H1 (cell line): ENCODE results near the gene S100A13. TPM values are rescaled to one million over a fixed set of nuclear protein-coding genes. Genes with fewer than 3 reads are reported as not detected.
A peak's percentile ranks its signal among the peaks of the same experiment; 100 is the strongest.

Source experiments
- CTCF ChIA-PET: fragments of 300-600 bp; sonication (Branson Sonifier 250); formaldehyde crosslinking; loops from one replicate; lab custom pipeline; 2021; ENCODE audit not compliant: partially characterized antibody; lab: Charles Lee
- POLR2A ChIA-PET: fragments of 300-600 bp; sonication (Branson Sonifier 250); formaldehyde crosslinking; loops from one replicate; lab custom pipeline; 2021; ENCODE audit warnings: inconsistent platforms; ENCODE audit not compliant: partially characterized antibody; lab: Charles Lee
- DNase-seq, 2 experiments: peaks; one replicate each; pipeline versions ENCODE4 v3.0.0 to v3.0.0-alpha.2; 2010 to 2022; ENCODE audit warnings: low spot score in 2 of 2, low read depth in 1 of 2, mixed read lengths in 1 of 2
- FAIRE-seq: peaks from 2 replicates; lab custom pipeline; 2011; peaks lifted over from hg19 to GRCh38; lab: Jason Lieb, UNC
- H2AFZ ChIP-seq: 2 replicates; pipeline ENCODE4 v1.8.1; 2012; ENCODE audit warnings: low read length, inconsistent platforms
- H2AK5ac ChIP-seq: 2 replicates; pipeline ENCODE4 v1.6.1; 2013; ENCODE audit warnings: low read depth, low read length
- H2BK120ac ChIP-seq: replicated peaks from 2 replicates; pipeline ENCODE3; 2013; ENCODE audit warnings: low read depth, low read length, inconsistent platforms
- H2BK12ac ChIP-seq: 2 replicates; pipeline ENCODE4 v1.6.1; 2013; ENCODE audit warnings: low read depth, low read length
- H2BK15ac ChIP-seq: 2 replicates; pipeline ENCODE4 v1.6.1; 2013; ENCODE audit warnings: low read length
- H2BK20ac ChIP-seq: 2 replicates; pipeline ENCODE4 v1.6.1; 2013; ENCODE audit warnings: low read length
- H2BK5ac ChIP-seq: 2 replicates; pipeline ENCODE4 v1.6.1; 2013; ENCODE audit warnings: low read depth, low read length
- H3K14ac ChIP-seq: 2 replicates; pipeline ENCODE4 v1.6.1; 2013; ENCODE audit warnings: inconsistent platforms; ENCODE audit not compliant: insufficient read length
- H3K18ac ChIP-seq: 2 replicates; pipeline ENCODE4 v1.6.1; 2013; ENCODE audit warnings: low read length; ENCODE audit errors: extremely low read depth
- H3K23ac ChIP-seq: 2 replicates; pipeline ENCODE4 v1.6.1; 2013; ENCODE audit warnings: inconsistent platforms; ENCODE audit not compliant: insufficient read length
- H3K23me2 ChIP-seq: 2 replicates; pipeline ENCODE4 v1.6.1; 2013; ENCODE audit warnings: low read depth, low read length
- H3K27ac ChIP-seq: 2 replicates; pipeline ENCODE4 v1.6.1; 2011; ENCODE audit warnings: low read depth, low read length, inconsistent platforms
- H3K27me3 ChIP-seq, 4 experiments: replicated peaks in 1 of 4; 1 replicate in 1 of 4; 2 replicates in 3 of 4; pipeline versions ENCODE4 v1.6.1 to v1.8.1; 2011 to 2013; ENCODE audit warnings: low read length in 3 of 4, mild to moderate bottlenecking in 3 of 4, inconsistent platforms in 2 of 4, mixed read lengths in 2 of 4, moderate library complexity in 1 of 4; ENCODE audit not compliant: control insufficient read depth in 3 of 4, insufficient read depth in 3 of 4; ENCODE audit errors: extremely low read depth in 1 of 4
- H3K36me3 ChIP-seq, 4 experiments: 2 replicates each; pipeline versions ENCODE4 v1.6.1 to v1.8.1; 2011 to 2013; ENCODE audit warnings: mild to moderate bottlenecking in 4 of 4, low read length in 3 of 4, moderate library complexity in 2 of 4, control low read depth in 1 of 4, inconsistent platforms in 1 of 4; ENCODE audit not compliant: insufficient read depth in 4 of 4, control insufficient read depth in 2 of 4
- H3K4ac ChIP-seq: replicated peaks from 2 replicates; pipeline ENCODE3; 2013; ENCODE audit warnings: low read length, low read depth, mixed read lengths, inconsistent platforms; ENCODE audit not compliant: insufficient read length
- H3K4me1 ChIP-seq, 4 experiments: replicated peaks in 1 of 4; 1 replicate in 1 of 4; 2 replicates in 3 of 4; pipeline versions ENCODE4 v1.6.1 to v1.8.1; 2011 to 2013; ENCODE audit warnings: low read length in 3 of 4, inconsistent platforms in 2 of 4, mixed read lengths in 1 of 4; ENCODE audit not compliant: insufficient read depth in 4 of 4, control insufficient read depth in 3 of 4
- H3K4me2 ChIP-seq, 2 experiments: 2 replicates each; pipeline versions ENCODE4 v1.6.1 to v1.8.1; 2011 to 2013; ENCODE audit warnings: low read depth in 2 of 2, low read length in 2 of 2, control low read depth in 1 of 2, inconsistent platforms in 1 of 2, mild to moderate bottlenecking in 1 of 2; ENCODE audit not compliant: insufficient read depth in 1 of 2
- H3K4me3 ChIP-seq, 4 experiments: fragments of 200-600, 300-600 bp in 1 of 4; sonication (generic), shearing (Covaris generic), sonication (Bioruptor Twin) in 1 of 4; 2 replicates each; pipeline versions ENCODE4 v1.5.1 to v1.8.1; 2011 to 2016; ENCODE audit warnings: low read length in 4 of 4, low read depth in 3 of 4, control low read depth in 2 of 4, inconsistent platforms in 2 of 4, mild to moderate bottlenecking in 2 of 4, mixed read lengths in 1 of 4, moderate library complexity in 1 of 4; ENCODE audit not compliant: insufficient read depth in 2 of 4; ENCODE audit errors: extremely low read depth in 1 of 4
- H3K56ac ChIP-seq: replicated peaks from 2 replicates; pipeline ENCODE3; 2013; ENCODE audit warnings: low read depth, mild to moderate bottlenecking, mixed read lengths, low read length, inconsistent platforms; ENCODE audit not compliant: insufficient read length
- H3K79me1 ChIP-seq: 2 replicates; pipeline ENCODE4 v1.6.1; 2013; ENCODE audit warnings: low read depth, low read length, control low read depth
- H3K79me2 ChIP-seq, 2 experiments: 2 replicates each; pipeline versions ENCODE4 v1.6.1 to v1.8.1; 2012 to 2013; ENCODE audit warnings: low read length in 2 of 2, mild to moderate bottlenecking in 2 of 2, inconsistent platforms in 1 of 2; ENCODE audit not compliant: insufficient read depth in 2 of 2, control insufficient read depth in 1 of 2
- H3K9ac ChIP-seq, 4 experiments: replicated peaks in 1 of 4; 1 replicate in 1 of 4; 2 replicates in 3 of 4; pipeline versions ENCODE4 v1.6.1 to v1.8.1; 2011 to 2013; ENCODE audit warnings: low read depth in 3 of 4, low read length in 3 of 4, control low read depth in 2 of 4, mild to moderate bottlenecking in 2 of 4, moderate library complexity in 2 of 4, inconsistent platforms in 1 of 4; ENCODE audit errors: extremely low read depth in 1 of 4
- H3K9me3 ChIP-seq, 2 experiments: 2 replicates each; pipeline versions ENCODE4 v1.6.1 to v1.8.1; 2012 to 2013; ENCODE audit warnings: mild to moderate bottlenecking in 2 of 2, moderate library complexity in 2 of 2, control low read depth in 1 of 2, inconsistent platforms in 1 of 2, low read depth in 1 of 2, low read length in 1 of 2, mixed read lengths in 1 of 2; ENCODE audit not compliant: insufficient read depth in 2 of 2
- H4K20me1 ChIP-seq, 2 experiments: replicated peaks in 1 of 2; 2 replicates each; pipeline versions ENCODE3 to v1.8.1; 2011 to 2013; ENCODE audit warnings: inconsistent platforms in 2 of 2, low read length in 2 of 2, mild to moderate bottlenecking in 1 of 2; ENCODE audit not compliant: insufficient read depth in 2 of 2, control insufficient read depth in 1 of 2
- H4K5ac ChIP-seq: 2 replicates; pipeline ENCODE4 v1.6.1; 2013; ENCODE audit warnings: low read length, low read depth, mixed read lengths, inconsistent platforms; ENCODE audit not compliant: insufficient read length
- H4K8ac ChIP-seq: 2 replicates; pipeline ENCODE4 v1.8.0; 2013; ENCODE audit warnings: mild to moderate bottlenecking, moderate library complexity, low read length, inconsistent platforms; ENCODE audit not compliant: insufficient read depth; ENCODE audit errors: extremely low read depth
- H4K91ac ChIP-seq: replicated peaks from 2 replicates; pipeline ENCODE3; 2013; ENCODE audit warnings: low read length, mixed read lengths, inconsistent platforms; ENCODE audit not compliant: insufficient read length
- CHD1 ChIP-seq: IDR thresholded peaks from 2 replicates; pipeline ENCODE4 v1.6.1; 2012; ENCODE audit warnings: low read depth, low read length, improper control_type of control experiment
- CREB1 ChIP-seq: IDR thresholded peaks from 2 replicates; pipeline ENCODE4 v1.6.1; 2012; ENCODE audit warnings: inconsistent platforms
- GTF2F1 ChIP-seq: IDR thresholded peaks from 2 replicates; pipeline ENCODE4 v1.6.1; 2012; ENCODE audit warnings: low read depth, low read length, improper control_type of control experiment, borderline replicate concordance
- JUND ChIP-seq: IDR thresholded peaks from 2 replicates; pipeline ENCODE4 v1.6.1; 2011; ENCODE audit warnings: mild to moderate bottlenecking, improper control_type of control experiment, low read length
- NANOG ChIP-seq: IDR thresholded peaks from 2 replicates; pipeline ENCODE4 v1.6.1; 2011; ENCODE audit warnings: low read length, low read depth, mild to moderate bottlenecking, inconsistent platforms; ENCODE audit not compliant: insufficient read depth, poor library complexity, severe bottlenecking
- PHF8 ChIP-seq: fragments of 200-600 bp; sonication (generic); conservative IDR thresholded peaks from 2 replicates; pipeline ENCODE4 v1.7.1; 2012; ENCODE audit warnings: low read depth, mild to moderate bottlenecking, inconsistent platforms, low read length, moderate library complexity
- POLR2A ChIP-seq, 2 experiments: IDR thresholded peaks; 1 replicate in 1 of 2; 2 replicates in 1 of 2; pipeline ENCODE4 v1.6.1; 2011; ENCODE audit warnings: low read depth in 2 of 2, low read length in 2 of 2, mild to moderate bottlenecking in 2 of 2; ENCODE audit errors: control extremely low read depth in 1 of 2
- POLR2AphosphoS5 ChIP-seq: IDR thresholded peaks from 2 replicates; pipeline ENCODE4 v1.6.1; 2011; ENCODE audit warnings: low read depth, low read length
- RBBP5 ChIP-seq: IDR thresholded peaks from 2 replicates; pipeline ENCODE4 v1.7.1; 2012; ENCODE audit warnings: low read depth, mild to moderate bottlenecking, inconsistent platforms, low read length, moderate library complexity, borderline replicate concordance
- SAP30 ChIP-seq: fragments of 300-600 bp; sonication (generic); IDR thresholded peaks from 2 replicates; pipeline ENCODE4 v1.7.1; 2012; ENCODE audit warnings: low read length, moderate library complexity, mild to moderate bottlenecking, inconsistent platforms; ENCODE audit not compliant: insufficient read depth, insufficient replicate concordance
- WGBS, 2 experiments: shearing (Covaris generic) in 1 of 2; methylation state at CpG; one replicate each; pipeline versions ENCODE4 v1.1.6 to v1.1.7; 2013 to 2015; ENCODE audit warnings: low lambda C conversion rate in 2 of 2, mixed read lengths in 2 of 2, inconsistent platforms in 1 of 2, low coverage in 1 of 2, missing lambda C conversion rate in 1 of 2; ENCODE audit not compliant: insufficient replicate concordance in 2 of 2, insufficient coverage in 1 of 2, insufficient read length in 1 of 2; ENCODE audit errors: extremely low coverage in 1 of 2, missing lambda C conversion rate in 1 of 2; 5-methylcytosine and 5-hydroxymethylcytosine counted together
- polyA plus RNA-seq, 7 experiments: library from polyadenylated mRNA; depleted of rRNA in 3 of 7; stranded (reverse) in 5 of 7; unstranded in 2 of 7; fragments of >200 nt in 5 of 7; fragments of 200-250 nt in 2 of 7; gene quantifications; 1 replicate in 5 of 7; 2 replicates in 1 of 7; 4 replicates in 1 of 7; pipeline versions ENCODE4 v1.2.1 to v1.2.3, GENCODE V29; 2011 to 2013; ENCODE audit warnings: missing spikeins in 2 of 7, mixed read lengths in 2 of 7
- total RNA-seq: library from RNA; stranded (reverse); fragmentation: NEBNext Ultra II Directional; extraction: Animal tissue kit (Norgen Biotek cat#: 25700); gene quantifications from 2 replicates; pipeline ENCODE4 v1.2.1, GENCODE V29; 2021
- TF ChIP-seq, protein P1 (sequence below): IDR thresholded peaks from 2 replicates; pipeline ENCODE4 v1.6.1; 2012; ENCODE audit warnings: inconsistent platforms

The S100A13 gene
- total and polyA plus RNA-seq, 2 of the 8 experiments (the other 6 are each of a cell fraction or from before 2014, with no cell fraction given): 63.6 to 127 TPM

DNA sequence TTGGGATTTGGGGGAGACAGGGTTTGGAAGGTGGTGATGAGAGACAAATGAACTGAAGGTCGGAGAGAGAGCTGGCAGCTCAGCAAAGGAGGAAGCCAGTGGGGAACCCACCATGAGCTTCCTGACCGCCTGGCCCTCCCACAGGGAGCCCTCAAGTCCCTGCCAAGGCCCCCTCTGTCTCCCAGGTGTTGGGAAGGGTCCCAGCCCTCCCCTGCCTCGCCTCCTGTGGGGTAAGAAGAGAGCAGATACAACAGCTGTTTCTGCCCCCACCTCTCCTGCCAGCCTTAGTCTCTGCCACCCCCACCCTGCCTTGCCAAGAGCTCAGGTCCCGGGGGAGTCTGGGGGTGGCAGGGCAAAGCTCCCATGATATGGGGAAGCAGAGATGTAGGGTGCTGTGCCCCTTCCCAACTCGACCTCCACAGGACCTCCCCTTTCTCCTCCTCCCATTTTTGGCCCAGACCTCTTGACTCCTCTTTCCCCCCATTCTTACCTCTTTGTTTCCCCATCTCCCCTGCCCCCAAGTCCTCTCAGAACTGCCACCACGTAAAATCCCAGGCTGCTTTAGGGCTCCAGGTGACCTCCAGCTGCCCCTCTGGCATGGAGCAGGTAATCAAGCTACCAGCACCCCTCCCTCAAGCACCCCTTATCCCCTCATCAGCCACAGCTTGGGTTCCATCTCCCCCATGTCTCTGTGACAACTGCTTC lies 1.5 kb upstream of the S100A13 start:
- Histone ChIP-seq H2AFZ (no peak overlapping the region), H3K36me3 (peaks cover 0 to 4% (median 1%) of the 10 kb centered on the region in 4 experiments; a peak in 3 of 8 replicates), H4K5ac (peak overlapping the region; percentile 25), H3K27me3 (no peaks in the 10 kb centered on the region), H4K8ac (peak overlapping the region; percentile 45; the same call in 1 of the 2 replicates), H3K14ac (no peak overlapping the region), H3K4ac (no peak overlapping the region), H3K9ac (no peak overlapping the region), H3K79me1 (no peaks in the 10 kb centered on the region), H3K79me2 (no peaks in the 10 kb centered on the region), H2AK5ac (no peak overlapping the region; the same call in 1 of the 2 replicates), H2BK20ac (peak overlapping the region; percentile 72; the same call in 1 of the 2 replicates), H3K4me3 (no peak overlapping the region), H3K23me2 (peaks cover 7% of the 10 kb centered on the region), H3K23ac (no peak overlapping the region), H4K20me1 (no peaks in the 10 kb centered on the region), H2BK12ac (peak overlapping the region; percentile 77; the same call in 1 of the 2 replicates), H2BK15ac (peak overlapping the region; percentile 98; the same call in 1 of the 2 replicates), H3K56ac (no peak overlapping the region), H2BK5ac (peak overlapping the region; percentile 52; the same call in 1 of the 2 replicates), H3K4me1 (peaks cover 0 to 16% (median 11%) of the 10 kb centered on the region in 4 experiments; a peak in 6 of 7 replicates), H3K18ac (peak overlapping the region; percentile 48; the same call in 1 of the 2 replicates), H3K9me3 (no peaks in the 10 kb centered on the region), H2BK120ac (no peak overlapping the region), H3K4me2 (no peak overlapping the region), H3K27ac (no peak overlapping the region), H4K91ac (peak overlapping the region; percentile 59)
- POLR2A ChIA-PET: interaction anchor here (0.9 to 15.6 kb wide), 8 partner anchors 11 to 362 kb away, joined by 3 to 261 read pairs (median 11); partner anchors contain the start of genes RPS27, S100A14, S100A16 and S100A6
- DNase-seq: no peak
- no peak for FAIRE-seq
- WGBS, 2 experiments: 80% methylated on average over 5 of the region's 6 CpGs; no CpG with 5 or more reads in 1 of the 2 experiments
- CTCF ChIA-PET: interaction anchor here (0.5 to 10.2 kb wide), 32 partner anchors 10 to 358 kb away, joined by 3 to 115 read pairs (median 8); partner anchors contain the start of genes S100A14, S100A16, S100A4 and S100A6
- TF ChIP-seq POLR2A (IDR thresholded peaks at IDR 0.05; ENCODE audit: control extremely low read depth in 1 of 2, low read depth in 2 of 2, low read length in 2 of 2): no peak
- TF ChIP-seq RBBP5: no peak
- TF ChIP-seq PHF8: no peak
- TF ChIP-seq JUND: no peak
- TF ChIP-seq NANOG: no peak
- TF ChIP-seq, protein P1, sequence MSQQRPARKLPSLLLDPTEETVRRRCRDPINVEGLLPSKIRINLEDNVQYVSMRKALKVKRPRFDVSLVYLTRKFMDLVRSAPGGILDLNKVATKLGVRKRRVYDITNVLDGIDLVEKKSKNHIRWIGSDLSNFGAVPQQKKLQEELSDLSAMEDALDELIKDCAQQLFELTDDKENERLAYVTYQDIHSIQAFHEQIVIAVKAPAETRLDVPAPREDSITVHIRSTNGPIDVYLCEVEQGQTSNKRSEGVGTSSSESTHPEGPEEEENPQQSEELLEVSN: no peak
- TF ChIP-seq CREB1: no peak
- no peak for TF ChIP-seq POLR2AphosphoS5
- no peak for TF ChIP-seq CHD1
- TF ChIP-seq GTF2F1: no peak
- no peak for TF ChIP-seq SAP30
